ENCODE measurements around the gene ESR1.

The ESR1 gene

GRCh38 chr6:152155792-152156191, 348.3 kb downstream of the ESR1 start:
- TF ChIP-seq, protein P1, sequence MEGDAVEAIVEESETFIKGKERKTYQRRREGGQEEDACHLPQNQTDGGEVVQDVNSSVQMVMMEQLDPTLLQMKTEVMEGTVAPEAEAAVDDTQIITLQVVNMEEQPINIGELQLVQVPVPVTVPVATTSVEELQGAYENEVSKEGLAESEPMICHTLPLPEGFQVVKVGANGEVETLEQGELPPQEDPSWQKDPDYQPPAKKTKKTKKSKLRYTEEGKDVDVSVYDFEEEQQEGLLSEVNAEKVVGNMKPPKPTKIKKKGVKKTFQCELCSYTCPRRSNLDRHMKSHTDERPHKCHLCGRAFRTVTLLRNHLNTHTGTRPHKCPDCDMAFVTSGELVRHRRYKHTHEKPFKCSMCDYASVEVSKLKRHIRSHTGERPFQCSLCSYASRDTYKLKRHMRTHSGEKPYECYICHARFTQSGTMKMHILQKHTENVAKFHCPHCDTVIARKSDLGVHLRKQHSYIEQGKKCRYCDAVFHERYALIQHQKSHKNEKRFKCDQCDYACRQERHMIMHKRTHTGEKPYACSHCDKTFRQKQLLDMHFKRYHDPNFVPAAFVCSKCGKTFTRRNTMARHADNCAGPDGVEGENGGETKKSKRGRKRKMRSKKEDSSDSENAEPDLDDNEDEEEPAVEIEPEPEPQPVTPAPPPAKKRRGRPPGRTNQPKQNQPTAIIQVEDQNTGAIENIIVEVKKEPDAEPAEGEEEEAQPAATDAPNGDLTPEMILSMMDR (IDR thresholded peaks at IDR 0.05; ENCODE audit: borderline replicate concordance, insufficient read depth, low read depth, low read length), result no peak
- H3K4me3 ChIP-seq (ENCODE audit: low read depth, low read length), result no peak overlapping the region

DNA sequence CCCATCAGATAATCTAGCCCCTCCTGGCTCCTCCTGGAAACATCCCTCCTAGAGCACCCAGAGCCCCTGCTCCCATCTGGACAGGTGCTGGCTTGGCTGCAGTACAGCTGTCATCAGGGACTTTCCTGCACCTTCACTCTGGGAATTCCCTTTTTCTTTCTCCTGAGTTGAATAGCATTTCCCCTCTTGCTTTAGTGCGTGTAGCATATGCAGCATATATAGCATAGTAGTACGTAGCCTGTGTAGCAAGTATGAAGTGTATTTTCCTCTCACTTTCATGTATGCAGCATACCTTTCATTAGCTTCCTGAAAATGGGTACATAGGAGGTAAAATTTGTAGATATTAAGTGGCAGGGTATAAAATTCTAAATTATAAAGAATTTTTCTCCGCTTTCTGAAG, 352.9 kb downstream of the ESR1 start:
- no peak overlapping the region for H3K4me3 ChIP-seq (ENCODE audit: low read depth, low read length)
- TF ChIP-seq, protein P1 (IDR thresholded peaks at IDR 0.05; ENCODE audit: borderline replicate concordance, insufficient read depth, low read depth, low read length), result no peak

GRCh38 chr6:152161501-152161900, 354.0 kb downstream of the ESR1 start:
- no peak overlapping the region for H3K4me3 ChIP-seq (ENCODE audit: low read depth, low read length)
- TF ChIP-seq, protein P1 (IDR thresholded peaks at IDR 0.05; ENCODE audit: borderline replicate concordance, insufficient read depth, low read depth, low read length), result no peak

DNA sequence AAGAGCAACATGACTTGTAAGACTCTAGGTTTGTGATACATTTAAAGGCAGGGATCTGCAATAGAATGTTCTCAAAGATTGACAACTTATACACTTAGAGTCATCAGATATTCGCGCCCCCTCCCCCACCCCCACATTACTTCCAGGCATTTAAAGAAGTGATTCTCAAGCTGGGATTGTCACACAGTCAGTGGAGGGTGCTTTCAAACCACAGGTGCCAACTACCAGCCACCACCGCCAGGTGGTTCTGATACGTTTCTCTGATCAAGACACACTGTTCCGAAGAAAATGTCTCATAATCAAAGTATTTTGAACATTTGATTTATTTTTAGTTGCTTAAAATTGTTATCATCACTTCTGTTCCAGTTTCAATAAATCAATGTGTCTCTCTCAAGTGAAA, 357.5 kb downstream of the ESR1 start:
- TF ChIP-seq, protein P1 (IDR thresholded peaks at IDR 0.05; ENCODE audit: borderline replicate concordance, insufficient read depth, low read depth, low read length), result no peak
- no peak overlapping the region for H3K4me3 ChIP-seq (ENCODE audit: low read depth, low read length)

DNA sequence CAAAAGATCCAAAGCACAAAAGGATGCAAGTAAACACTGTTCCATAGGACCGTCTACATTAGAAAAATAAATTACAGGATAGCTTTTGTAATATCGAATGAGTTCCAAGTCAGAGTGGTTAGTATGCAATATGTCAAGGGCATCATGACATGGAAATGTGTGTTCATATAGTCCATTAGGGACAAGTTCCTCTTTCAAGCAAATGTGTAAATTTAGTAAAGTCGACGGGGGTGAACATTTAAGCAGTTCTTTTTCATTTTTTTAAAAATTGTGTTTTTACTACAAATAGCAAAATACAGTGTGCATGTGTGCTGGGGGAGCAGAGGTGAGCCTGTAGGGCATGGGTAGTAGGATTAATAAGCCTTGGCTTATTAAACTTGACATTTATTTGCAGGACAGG, 359.0 kb downstream of the ESR1 start:
- no peak overlapping the region for H3K4me3 ChIP-seq (ENCODE audit: low read depth, low read length)
- TF ChIP-seq, protein P1 (IDR thresholded peaks at IDR 0.05; ENCODE audit: borderline replicate concordance, insufficient read depth, low read depth, low read length), result no peak

GRCh38 chr6:152166897-152167296, 359.4 kb downstream of the ESR1 start:
- no peak overlapping the region for H3K4me3 ChIP-seq (ENCODE audit: low read depth, low read length)
- TF ChIP-seq, protein P1 (IDR thresholded peaks at IDR 0.05; ENCODE audit: borderline replicate concordance, insufficient read depth, low read depth, low read length), result no peak

- TF ChIP-seq, protein P1 (IDR thresholded peaks at IDR 0.05; ENCODE audit: borderline replicate concordance, insufficient read depth, low read depth, low read length), result no peak
- H3K4me3 ChIP-seq (ENCODE audit: low read depth, low read length), result no peak overlapping the region
Measured at GRCh38 chr6:152167641-152168603, 360.4 kb downstream of the ESR1 start.
